Measurements from ENCODE around the gene TGFBR3L.

TGFBR3L gene

GRCh38 chr19:7925171-7925851 is 10.7 kb downstream of the TGFBR3L start:
- Histone ChIP-seq H3K9ac (ENCODE audit: insufficient read length, low read depth) (peak overlapping the region; percentile 74), H3K27me3 (ENCODE audit: insufficient read depth, insufficient read length) (no peaks in the 10 kb centered on the region), H3K36me3 (ENCODE audit: insufficient read depth, insufficient read length, low read length) (peaks cover 60% of the 10 kb centered on the region), H3K4me3 (ENCODE audit: insufficient read length, low read depth) (peak overlapping the region; percentile 53), H3K9me3 (ENCODE audit: insufficient read depth, low read length) (no peaks in the 10 kb centered on the region), H3K4me1 (ENCODE audit: insufficient read depth, insufficient read length) (peaks cover 44% of the 10 kb centered on the region)
- no peak for DNase-seq (ENCODE audit: low read depth, low spot score)
- TF ChIP-seq SUZ12 (IDR thresholded peaks at IDR 0.05; ENCODE audit: extremely low read depth, insufficient read depth, insufficient read length) (no peak), ZNF274 (IDR thresholded peaks at IDR 0.05; ENCODE audit: low read depth, low read length) (no peak), YY1 (IDR thresholded peaks at IDR 0.05; ENCODE audit: insufficient read depth, insufficient read length) (no peak)

- H3K27me3 ChIP-seq (ENCODE audit: insufficient read depth, insufficient read length) = no peaks in the 10 kb centered on the region
- no peak for TF ChIP-seq YY1 (IDR thresholded peaks at IDR 0.05; ENCODE audit: insufficient read depth, insufficient read length)
- no peak for TF ChIP-seq ZNF274 (IDR thresholded peaks at IDR 0.05; ENCODE audit: low read depth, low read length)
- TF ChIP-seq SUZ12 (IDR thresholded peaks at IDR 0.05; ENCODE audit: extremely low read depth, insufficient read depth, insufficient read length) = no peak
- H3K9ac ChIP-seq (ENCODE audit: insufficient read length, low read depth) = peak within 1 kb of the TSS; percentile 80
- H3K9me3 ChIP-seq (ENCODE audit: insufficient read depth, low read length) = no peaks in the 10 kb centered on the region
- H3K4me3 ChIP-seq (ENCODE audit: insufficient read length, low read depth) = peak within 1 kb of the TSS; percentile 53
- peaks cover 69% of the 10 kb centered on the region for H3K36me3 ChIP-seq (ENCODE audit: insufficient read depth, insufficient read length, low read length)
- no peak for DNase-seq (ENCODE audit: low read depth, low spot score)
- peaks cover 43% of the 10 kb centered on the region for H3K4me1 ChIP-seq (ENCODE audit: insufficient read depth, insufficient read length)
Measured at GRCh38 chr19:7926021-7926726, 11.5 kb downstream of the TGFBR3L start, which contains the start of gene CTXN1. CTXN1 (minus strand) TSS chr19:7926135; CDS start chr19:7925538, 597 bp downstream.

GRCh38 chr19:7926727-7927604 is 12.3 kb downstream of the TGFBR3L start:
- Histone ChIP-seq H3K9ac (ENCODE audit: insufficient read length, low read depth) (peak overlapping the region; percentile 80), H3K4me1 (ENCODE audit: insufficient read depth, insufficient read length) (peaks cover 36% of the 10 kb centered on the region), H3K36me3 (ENCODE audit: insufficient read depth, insufficient read length, low read length) (peaks cover 71% of the 10 kb centered on the region), H3K27me3 (ENCODE audit: insufficient read depth, insufficient read length) (no peaks in the 10 kb centered on the region), H3K4me3 (ENCODE audit: insufficient read length, low read depth) (no peak overlapping the region), H3K9me3 (ENCODE audit: insufficient read depth, low read length) (no peaks in the 10 kb centered on the region)
- DNase-seq (ENCODE audit: low read depth, low spot score) = no peak
- no peak for TF ChIP-seq SUZ12 (IDR thresholded peaks at IDR 0.05; ENCODE audit: extremely low read depth, insufficient read depth, insufficient read length)
- TF ChIP-seq YY1 (IDR thresholded peaks at IDR 0.05; ENCODE audit: insufficient read depth, insufficient read length) = no peak
- TF ChIP-seq ZNF274 (IDR thresholded peaks at IDR 0.05; ENCODE audit: low read depth, low read length) = no peak

- Histone ChIP-seq H3K4me1 (ENCODE audit: insufficient read depth, insufficient read length) (peaks cover 30% of the 10 kb centered on the region), H3K9me3 (ENCODE audit: insufficient read depth, low read length) (no peaks in the 10 kb centered on the region), H3K27me3 (ENCODE audit: insufficient read depth, insufficient read length) (no peaks in the 10 kb centered on the region), H3K4me3 (ENCODE audit: insufficient read length, low read depth) (no peak overlapping the region), H3K36me3 (ENCODE audit: insufficient read depth, insufficient read length, low read length) (peaks cover 71% of the 10 kb centered on the region), H3K9ac (ENCODE audit: insufficient read length, low read depth) (peak overlapping the region; percentile 8)
- no peak for TF ChIP-seq YY1 (IDR thresholded peaks at IDR 0.05; ENCODE audit: insufficient read depth, insufficient read length)
- TF ChIP-seq ZNF274 (IDR thresholded peaks at IDR 0.05; ENCODE audit: low read depth, low read length) = no peak
- TF ChIP-seq SUZ12 (IDR thresholded peaks at IDR 0.05; ENCODE audit: extremely low read depth, insufficient read depth, insufficient read length) = no peak
- no peak for DNase-seq (ENCODE audit: low read depth, low spot score)
Measured at GRCh38 chr19:7927605-7928333, 13.1 kb downstream of the TGFBR3L start.

- no peak for DNase-seq (ENCODE audit: low read depth, low spot score)
Measured at GRCh38 chr19:7928334-7928706, 13.7 kb downstream of the TGFBR3L start.

More at GRCh38 chr19:7928334-7928706, 13.7 kb downstream of the TGFBR3L start:
- Histone ChIP-seq H3K9ac (ENCODE audit: insufficient read length, low read depth) (peak overlapping the region; percentile 1), H3K4me3 (ENCODE audit: insufficient read length, low read depth) (no peak overlapping the region), H3K9me3 (ENCODE audit: insufficient read depth, low read length) (no peaks in the 10 kb centered on the region), H3K4me1 (ENCODE audit: insufficient read depth, insufficient read length) (peaks cover 30% of the 10 kb centered on the region), H3K27me3 (ENCODE audit: insufficient read depth, insufficient read length) (no peaks in the 10 kb centered on the region), H3K36me3 (ENCODE audit: insufficient read depth, insufficient read length, low read length) (peaks cover 71% of the 10 kb centered on the region)
- TF ChIP-seq YY1 (IDR thresholded peaks at IDR 0.05; ENCODE audit: insufficient read depth, insufficient read length) = no peak
- no peak for TF ChIP-seq SUZ12 (IDR thresholded peaks at IDR 0.05; ENCODE audit: extremely low read depth, insufficient read depth, insufficient read length)
- TF ChIP-seq ZNF274 (IDR thresholded peaks at IDR 0.05; ENCODE audit: low read depth, low read length) = no peak
